Non-pigmented ciliary epithelial cell (primary cell): ENCODE measurements around the gene GCSH.

ENCODE experiments used
- DNase-seq: peaks from one replicate; pipeline ENCODE4 v3.0.0-alpha.2; 2010; ENCODE audit warnings: low read depth

GCSH gene

GRCh38 chr16:81041696-81042095, 54.5 kb downstream of the GCSH start:
- no peak for DNase-seq

- no peak for DNase-seq
Observed at GRCh38 chr16:81040842-81041241, 55.4 kb downstream of the GCSH start.

- DNase-seq: no peak
Observed at GRCh38 chr16:81040131-81040530, 56.1 kb downstream of the GCSH start.

GRCh38 chr16:81036751-81037350, 59.3 kb downstream of the GCSH start:
- DNase-seq: no peak

- DNase-seq: no peak
Observed at GRCh38 chr16:81035975-81036750, 60.0 kb downstream of the GCSH start.

GRCh38 chr16:81035398-81035974, 60.7 kb downstream of the GCSH start, which contains the start of gene ATMIN:
Gene ATMIN, plus strand, starts transcription at chr16:81035842. Its CDS starts 29 bp downstream, at chr16:81035871.
- peak; percentile 19 for DNase-seq
